Endothelial cell of umbilical vein (primary cell): ENCODE results near the gene LRRN4CL. TPM values are rescaled to one million over a fixed set of nuclear protein-coding genes. Genes with fewer than 3 reads are reported as not detected.

ENCODE experiments used
- BruUV-seq: library from RNA; stranded (reverse); fragments of 400-500 nt; replicated peaks from 2 replicates; lab custom pipeline; 2021; lab: Mats Ljungman, UMichigan
- CTCF ChIA-PET: fragments of 300-600, 350-600 bp; sonication (Branson Sonifier 250); formaldehyde crosslinking; loops from one replicate; lab custom pipeline; 2021; ENCODE audit warnings: antibody characterized with exemption, inconsistent platforms; lab: Charles Lee
- POLR2A ChIA-PET: fragments of 300-600, 350-600 bp; sonication (Branson Sonifier 250); formaldehyde crosslinking; loops from one replicate; lab custom pipeline; 2021; ENCODE audit warnings: antibody characterized with exemption, inconsistent platforms; lab: Charles Lee
- DNase-seq: peaks from one replicate; pipeline ENCODE4 v3.0.0-alpha.2; 2011; ENCODE audit warnings: low read depth, low spot score
- FAIRE-seq: peaks from 2 replicates; lab custom pipeline; 2011; peaks lifted over from hg19 to GRCh38; lab: Jason Lieb, UNC
- H2AFZ ChIP-seq: 2 replicates; pipeline ENCODE4 v1.6.0; 2012; ENCODE audit warnings: low read depth, low read length, control low read depth, inconsistent platforms
- H3K27ac ChIP-seq: 2 replicates; pipeline ENCODE4 v1.5.1; 2011; ENCODE audit warnings: low read depth, mild to moderate bottlenecking, control low read depth, low read length, moderate library complexity; ENCODE audit not compliant: insufficient read depth
- H3K27me3 ChIP-seq, 2 experiments: 2 replicates each; pipeline versions ENCODE4 v1.6.0 to v1.6.1; 2011; ENCODE audit warnings: low read length in 2 of 2, mixed read lengths in 1 of 2; ENCODE audit not compliant: control insufficient read depth in 2 of 2, insufficient read depth in 2 of 2
- H3K36me3 ChIP-seq, 2 experiments: 2 replicates in 1 of 2; 3 replicates in 1 of 2; pipeline ENCODE4 v1.5.1; 2011; ENCODE audit warnings: low read length in 2 of 2, mild to moderate bottlenecking in 1 of 2, moderate library complexity in 1 of 2; ENCODE audit not compliant: control insufficient read depth in 2 of 2, insufficient read depth in 2 of 2; ENCODE audit errors: extremely low read depth in 1 of 2
- H3K4me1 ChIP-seq: 3 replicates; pipeline ENCODE4 v1.5.1; 2011; ENCODE audit warnings: mild to moderate bottlenecking, low read length; ENCODE audit not compliant: control insufficient read depth, insufficient read depth; ENCODE audit errors: extremely low read depth
- H3K4me2 ChIP-seq: 2 replicates; pipeline ENCODE4 v1.6.1; 2011; ENCODE audit warnings: low read length, control low read depth, mixed read lengths; ENCODE audit not compliant: insufficient read depth
- H3K4me3 ChIP-seq, 3 experiments: fragments of 200-600 bp in 1 of 3; sonication (generic), shearing (Covaris generic) in 1 of 3; replicated peaks in 1 of 3; 2 replicates each; pipeline ENCODE4 v1.5.1; 2011 to 2016; ENCODE audit warnings: control low read depth in 3 of 3, low read length in 3 of 3, mild to moderate bottlenecking in 2 of 3, inconsistent platforms in 1 of 3, low read depth in 1 of 3, moderate library complexity in 1 of 3; ENCODE audit not compliant: insufficient read depth in 1 of 3
- H3K79me2 ChIP-seq: 2 replicates; pipeline ENCODE4 v1.6.0; 2012; ENCODE audit warnings: low read length, inconsistent platforms; ENCODE audit not compliant: control insufficient read depth, insufficient read depth
- H3K9ac ChIP-seq: replicated peaks from 2 replicates; pipeline ENCODE3; 2011; ENCODE audit warnings: low read length, control low read depth; ENCODE audit not compliant: insufficient read depth; ENCODE audit errors: extremely low read depth
- H3K9me1 ChIP-seq: replicated peaks from 3 replicates; pipeline ENCODE4 v1.6.0; 2011; ENCODE audit warnings: mild to moderate bottlenecking, low read length; ENCODE audit not compliant: control insufficient read depth, insufficient read depth; ENCODE audit errors: extremely low read depth
- H3K9me3 ChIP-seq: replicated peaks from 2 replicates; pipeline ENCODE4 v1.5.1; 2012; ENCODE audit warnings: low read length, inconsistent platforms; ENCODE audit not compliant: control insufficient read depth, insufficient read depth
- H4K20me1 ChIP-seq: replicated peaks from 2 replicates; pipeline ENCODE3; 2011; ENCODE audit warnings: mild to moderate bottlenecking, low read length; ENCODE audit not compliant: control insufficient read depth, insufficient read depth; ENCODE audit errors: extremely low read depth
- FOS ChIP-seq: IDR thresholded peaks from 2 replicates; pipeline ENCODE4 v1.6.1; 2011; ENCODE audit warnings: mild to moderate bottlenecking, low read length, moderate library complexity, borderline replicate concordance; ENCODE audit not compliant: insufficient read depth
- MYC ChIP-seq: IDR thresholded peaks from one replicate; pipeline ENCODE4 v1.6.1; 2011; ENCODE audit warnings: mild to moderate bottlenecking, low read depth, low read length
- dilution Hi-C: fragments of 300-500 bp; cut with MboI; formaldehyde crosslinking; loops from one replicate; pipeline ENCODE4 v1.15.0; 2019; ENCODE audit warnings: low sequenced_read_pairs; ENCODE audit not compliant: extremely low pct_ligation_motif_present
- intact Hi-C: fragments of 100-400 bp; cut with micrococcal nuclease; formaldehyde crosslinking; loops from one replicate; pipeline ENCODE4 v1.10.0; 2022
- polyA plus RNA-seq, 4 experiments: library from polyadenylated mRNA; depleted of rRNA in 3 of 4; stranded (reverse) in 3 of 4; unstranded in 1 of 4; fragments of >200 nt; gene quantifications; 2 replicates each; pipeline versions ENCODE4 v1.2.1 to v1.2.3, GENCODE V29; 2011 to 2012; ENCODE audit warnings: missing spikeins in 1 of 4
- total RNA-seq: library from RNA; stranded (reverse); gene quantifications from 2 replicates; pipeline ENCODE4 v1.2.3, GENCODE V29; 2021
- TF ChIP-seq, protein P1 (sequence below), 2 donors: IDR thresholded peaks; 1 replicate in 1 of 2; 2 replicates in 1 of 2; pipeline ENCODE4 v1.5.1; 2011; ENCODE audit warnings: low read length in 2 of 2, mild to moderate bottlenecking in 2 of 2, moderate library complexity in 2 of 2, control low read depth in 1 of 2, inconsistent platforms in 1 of 2, low read depth in 1 of 2; ENCODE audit not compliant: insufficient read depth in 1 of 2; ENCODE audit errors: extremely low read depth in 1 of 2

LRRN4CL gene
- total and polyA plus RNA-seq, 2 donors (not counting 3 experiments of a cell fraction or from before 2014, with no cell fraction given): 0.20 TPM; not detected in 1

DNA sequence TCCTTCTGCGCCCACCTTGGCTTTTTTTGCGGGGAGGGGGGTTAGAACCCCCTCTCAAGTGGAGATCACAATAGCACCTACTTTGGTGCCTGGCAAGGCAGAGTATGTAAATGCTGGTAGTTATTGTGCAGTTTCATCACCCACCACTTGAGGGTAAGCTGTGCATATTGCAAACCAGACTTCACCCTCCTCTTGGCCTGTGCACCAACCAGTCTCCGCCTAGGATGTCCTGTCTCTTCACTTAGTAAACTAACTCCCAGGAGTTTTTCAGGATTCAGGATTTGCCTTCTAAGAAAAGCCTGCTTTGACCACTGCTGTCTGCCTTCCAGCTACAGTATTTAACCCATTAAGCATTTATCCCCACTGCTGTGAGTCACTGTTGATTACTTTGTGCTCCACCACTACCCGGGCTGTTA, 8.5 kb downstream of the LRRN4CL start:
- POLR2A ChIA-PET: interaction anchor here (0.6 to 3.2 kb wide), 9 partner anchors 9 to 712 kb away, joined by 3 to 33 read pairs (median 3); partner anchors contain the start of genes C11orf98, CSKMT, EEF1G and GANAB
- H3K27ac ChIP-seq: no peak overlapping the region
- no TSS peak for BruUV-seq

More for the DNA sequence above, 8.5 kb downstream of the LRRN4CL start:
- no peaks in the 10 kb centered on the region for H3K27me3 ChIP-seq
- peaks cover 0 to 17% of the 10 kb centered on the region in 2 experiments for H3K36me3 ChIP-seq
- H3K4me2 ChIP-seq: no peak overlapping the region
- H3K4me3 ChIP-seq: no peak overlapping the region
- no peak overlapping the region for H3K9ac ChIP-seq
- no peaks in the 10 kb centered on the region for H4K20me1 ChIP-seq
- peaks cover 11% of the 10 kb centered on the region for H3K4me1 ChIP-seq
- peak overlapping the region; percentile 7 for H2AFZ ChIP-seq
- CTCF ChIA-PET: interaction anchor here (0.6 to 3.9 kb wide), 25 partner anchors 10 to 286 kb away, joined by 3 to 118 read pairs (median 6); partner anchors contain the start of genes C11orf98, CSKMT, INTS5 and LBHD1
- dilution Hi-C loops: no loop called here
- intact Hi-C loops: loop anchor here (2.0 kb wide), 1 partner anchor 14 kb away; no protein-coding TSS in a partner anchor
- TF ChIP-seq, protein P1, sequence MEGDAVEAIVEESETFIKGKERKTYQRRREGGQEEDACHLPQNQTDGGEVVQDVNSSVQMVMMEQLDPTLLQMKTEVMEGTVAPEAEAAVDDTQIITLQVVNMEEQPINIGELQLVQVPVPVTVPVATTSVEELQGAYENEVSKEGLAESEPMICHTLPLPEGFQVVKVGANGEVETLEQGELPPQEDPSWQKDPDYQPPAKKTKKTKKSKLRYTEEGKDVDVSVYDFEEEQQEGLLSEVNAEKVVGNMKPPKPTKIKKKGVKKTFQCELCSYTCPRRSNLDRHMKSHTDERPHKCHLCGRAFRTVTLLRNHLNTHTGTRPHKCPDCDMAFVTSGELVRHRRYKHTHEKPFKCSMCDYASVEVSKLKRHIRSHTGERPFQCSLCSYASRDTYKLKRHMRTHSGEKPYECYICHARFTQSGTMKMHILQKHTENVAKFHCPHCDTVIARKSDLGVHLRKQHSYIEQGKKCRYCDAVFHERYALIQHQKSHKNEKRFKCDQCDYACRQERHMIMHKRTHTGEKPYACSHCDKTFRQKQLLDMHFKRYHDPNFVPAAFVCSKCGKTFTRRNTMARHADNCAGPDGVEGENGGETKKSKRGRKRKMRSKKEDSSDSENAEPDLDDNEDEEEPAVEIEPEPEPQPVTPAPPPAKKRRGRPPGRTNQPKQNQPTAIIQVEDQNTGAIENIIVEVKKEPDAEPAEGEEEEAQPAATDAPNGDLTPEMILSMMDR (IDR thresholded peaks at IDR 0.05; ENCODE audit: extremely low read depth in 1 of 2, insufficient read depth in 1 of 2, low read depth in 1 of 2, low read length in 2 of 2): peak; percentile 52 to 63
- TF ChIP-seq MYC: no peak
- no peak for TF ChIP-seq FOS
- DNase-seq (peak; percentile 79), FAIRE-seq (peak; percentile 94)
- no peaks in the 10 kb centered on the region for H3K9me3 ChIP-seq
- H3K79me2 ChIP-seq: peaks cover 16% of the 10 kb centered on the region
- no peaks in the 10 kb centered on the region for H3K9me1 ChIP-seq
